ENCODE results near the gene STUM.

DNA sequence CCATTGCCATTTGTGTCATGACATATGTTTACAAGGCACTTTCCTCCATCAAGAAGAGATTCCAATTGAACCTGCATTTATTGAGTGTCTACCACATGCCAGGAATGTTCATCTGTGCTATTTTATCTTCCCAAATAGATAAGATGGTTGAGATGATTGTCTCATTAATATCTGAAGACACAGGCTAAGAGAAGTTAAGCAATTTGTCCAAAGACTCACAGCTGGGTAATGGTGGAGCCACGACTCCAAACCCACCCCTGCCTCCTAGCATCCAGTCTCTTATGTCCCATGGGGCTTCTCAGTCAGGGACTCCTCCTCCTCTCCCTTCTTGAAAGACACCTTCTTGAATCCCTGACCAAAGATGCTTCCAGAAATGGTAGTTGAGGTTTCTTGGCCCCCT lies 68.1 kb downstream of the STUM start:
- TF ChIP-seq, protein P1, sequence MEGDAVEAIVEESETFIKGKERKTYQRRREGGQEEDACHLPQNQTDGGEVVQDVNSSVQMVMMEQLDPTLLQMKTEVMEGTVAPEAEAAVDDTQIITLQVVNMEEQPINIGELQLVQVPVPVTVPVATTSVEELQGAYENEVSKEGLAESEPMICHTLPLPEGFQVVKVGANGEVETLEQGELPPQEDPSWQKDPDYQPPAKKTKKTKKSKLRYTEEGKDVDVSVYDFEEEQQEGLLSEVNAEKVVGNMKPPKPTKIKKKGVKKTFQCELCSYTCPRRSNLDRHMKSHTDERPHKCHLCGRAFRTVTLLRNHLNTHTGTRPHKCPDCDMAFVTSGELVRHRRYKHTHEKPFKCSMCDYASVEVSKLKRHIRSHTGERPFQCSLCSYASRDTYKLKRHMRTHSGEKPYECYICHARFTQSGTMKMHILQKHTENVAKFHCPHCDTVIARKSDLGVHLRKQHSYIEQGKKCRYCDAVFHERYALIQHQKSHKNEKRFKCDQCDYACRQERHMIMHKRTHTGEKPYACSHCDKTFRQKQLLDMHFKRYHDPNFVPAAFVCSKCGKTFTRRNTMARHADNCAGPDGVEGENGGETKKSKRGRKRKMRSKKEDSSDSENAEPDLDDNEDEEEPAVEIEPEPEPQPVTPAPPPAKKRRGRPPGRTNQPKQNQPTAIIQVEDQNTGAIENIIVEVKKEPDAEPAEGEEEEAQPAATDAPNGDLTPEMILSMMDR (IDR thresholded peaks at IDR 0.05; ENCODE audit: poor library complexity), result no peak
- no peak for TF ChIP-seq EZH2 (IDR thresholded peaks at IDR 0.05; ENCODE audit: borderline replicate concordance)
